Stimulated activated CD4-positive, alpha-beta T cell treated with anti-CD3 and anti-CD28 coated beads, Interleukin-1b, Interleukin-23, amount 100 ng/mL, for 1 hour (primary cell): ENCODE measurements around the gene ARHGAP6.

Source experiments
- DNase-seq, 2 donors: peaks; one replicate each; pipeline ENCODE4 v3.0.0-alpha.2; 2020; ENCODE audit warnings: low read depth in 2 of 2

Gene ARHGAP6

GRCh38 chrX:11665168-11666111 is at the start of gene ARHGAP6:
ARHGAP6 (minus strand) TSS chrX:11665920; CDS start chrX:11664828, 1,092 bp downstream.
- no peak for DNase-seq

GRCh38 chrX:11704725-11705495 is 39.2 kb upstream of the ARHGAP6 start:
- no peak for DNase-seq

- DNase-seq, result no peak
Observed at GRCh38 chrX:11703855-11704254, 38.1 kb upstream of the ARHGAP6 start.

GRCh38 chrX:11702965-11703631 is 37.4 kb upstream of the ARHGAP6 start:
- DNase-seq, result no peak

- no peak for DNase-seq
Observed at GRCh38 chrX:11702420-11702819, 36.7 kb upstream of the ARHGAP6 start.

GRCh38 chrX:11698702-11699101 is 33.0 kb upstream of the ARHGAP6 start:
- no peak for DNase-seq

- DNase-seq, result no peak
Observed at GRCh38 chrX:11688201-11688600, 22.5 kb upstream of the ARHGAP6 start.

GRCh38 chrX:11687157-11687556 is 21.4 kb upstream of the ARHGAP6 start:
- no peak for DNase-seq

GRCh38 chrX:11683057-11683456 is 17.3 kb upstream of the ARHGAP6 start:
- no peak for DNase-seq

GRCh38 chrX:11678158-11678557 is 12.4 kb upstream of the ARHGAP6 start:
- no peak for DNase-seq

GRCh38 chrX:11672213-11672612 is 6.5 kb upstream of the ARHGAP6 start:
- no peak for DNase-seq

- no peak for DNase-seq
Observed at GRCh38 chrX:11670316-11670715, 4.6 kb upstream of the ARHGAP6 start.

GRCh38 chrX:11666952-11667685 is 1.4 kb upstream of the ARHGAP6 start:
- no peak for DNase-seq

GRCh38 chrX:11666164-11666563 is 444 bp upstream of the ARHGAP6 start:
- no peak for DNase-seq

GRCh38 chrX:11664211-11665167 is 1.2 kb downstream of the ARHGAP6 start:
- no peak for DNase-seq

GRCh38 chrX:11663875-11664210 is 1.9 kb downstream of the ARHGAP6 start:
- DNase-seq, result no peak

GRCh38 chrX:11655282-11656015 is 10.3 kb downstream of the ARHGAP6 start:
- DNase-seq, result no peak

- DNase-seq, result no peak
Observed at GRCh38 chrX:11648705-11649519, 16.8 kb downstream of the ARHGAP6 start.

- DNase-seq, result no peak
Observed at GRCh38 chrX:11647138-11647537, 18.6 kb downstream of the ARHGAP6 start.
